GM19463 (cell line): Measurements from ENCODE around the gene ADD2.

Experiments used
- ATAC-seq: cut with Tn5 transposase; IDR thresholded peaks from one replicate; pipeline ENCODE4 v1.9.1; 2021; ENCODE audit warnings: mild to moderate bottlenecking, moderate library complexity; ENCODE audit not compliant: unreplicated experiment

The ADD2 gene

GRCh38 chr2:70789304-70790135 lies 21.5 kb upstream of the ADD2 start:
- ATAC-seq, result no peak

DNA sequence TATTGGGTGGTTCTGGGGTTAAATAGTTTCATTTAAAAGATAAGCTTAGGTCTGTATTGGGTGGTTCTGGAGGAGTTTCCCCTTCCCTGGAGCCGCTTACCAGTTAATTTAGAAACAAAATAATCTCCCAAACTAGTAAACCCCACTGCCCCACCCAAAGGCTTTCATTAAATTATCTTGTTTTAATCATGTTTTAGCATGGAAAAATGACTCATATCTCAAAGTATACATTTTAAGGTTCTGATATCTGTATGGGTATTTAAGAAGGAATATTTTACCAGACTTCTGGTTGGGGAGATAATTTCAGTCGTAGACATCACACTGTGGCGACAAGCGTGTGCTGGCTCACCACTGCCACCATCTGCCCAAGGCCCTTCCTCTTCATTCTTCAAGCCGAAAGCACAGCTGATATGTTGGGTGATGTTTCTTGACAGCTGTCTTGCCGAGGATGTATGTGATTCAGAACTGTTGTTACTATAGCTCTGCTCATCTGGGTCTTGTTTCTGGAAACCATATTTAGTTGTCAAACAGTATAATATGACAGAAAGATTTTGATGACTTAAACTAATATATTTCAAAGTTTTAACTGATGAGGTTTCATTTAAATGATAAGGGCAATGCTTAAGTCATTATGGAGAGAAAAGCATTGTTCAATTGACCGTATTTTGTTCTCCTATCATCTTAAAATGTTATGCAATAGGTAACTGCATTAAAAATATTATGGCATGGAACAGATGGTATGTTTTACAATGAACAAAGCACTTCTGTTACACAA lies 17.3 kb upstream of the ADD2 start:
- ATAC-seq, result peak; percentile 45

- ATAC-seq, result no peak
These were observed 16.3 kb upstream of the ADD2 start for GRCh38 chr2:70784320-70784719.

GRCh38 chr2:70779911-70780545 lies 12.0 kb upstream of the ADD2 start:
- ATAC-seq, result no peak

GRCh38 chr2:70779491-70779890 lies 11.5 kb upstream of the ADD2 start:
- ATAC-seq, result no peak

- no peak for ATAC-seq
These were observed 10.7 kb upstream of the ADD2 start for GRCh38 chr2:70778676-70779075.

DNA sequence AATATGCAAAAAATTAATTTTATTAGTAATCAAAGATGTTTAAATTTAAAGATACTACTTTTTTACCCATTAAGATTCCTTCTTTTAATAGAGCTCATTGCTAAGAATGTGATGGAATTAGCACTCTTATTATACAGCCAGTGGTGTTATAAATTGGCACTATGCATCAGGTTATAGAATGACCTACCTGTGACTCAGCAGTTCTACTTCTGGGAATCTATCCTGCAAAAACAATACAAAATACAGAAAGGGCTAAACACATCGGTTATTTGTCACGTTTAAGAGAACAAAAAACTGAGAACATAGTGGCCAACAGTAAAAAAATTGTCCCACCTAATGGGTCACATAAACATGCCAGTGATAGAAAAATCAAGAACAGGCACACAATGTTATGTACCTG lies 9.4 kb upstream of the ADD2 start:
- no peak for ATAC-seq

- no peak for ATAC-seq
These were observed 8.3 kb upstream of the ADD2 start for GRCh38 chr2:70776266-70776665.

DNA sequence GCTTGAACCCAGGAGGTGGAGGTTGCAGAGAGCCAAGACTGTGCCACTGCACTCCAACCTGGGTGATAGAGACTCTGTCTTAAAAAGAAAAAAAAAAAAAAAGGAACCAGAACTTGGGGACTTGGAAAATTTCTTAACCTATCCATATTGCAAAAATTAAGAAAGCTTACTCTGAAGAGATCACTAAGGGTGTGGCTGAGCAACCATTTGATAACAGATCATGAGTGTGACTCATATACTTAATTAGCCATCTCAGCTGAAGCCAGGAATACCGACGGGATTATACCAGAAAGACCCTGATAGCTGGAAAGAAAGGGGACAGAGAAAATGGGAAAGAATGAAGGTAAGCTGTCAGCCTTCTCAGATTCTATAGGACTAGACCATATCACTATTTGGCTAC lies 7.1 kb upstream of the ADD2 start:
- ATAC-seq, result no peak

- ATAC-seq, result no peak
These were observed 4.6 kb upstream of the ADD2 start for GRCh38 chr2:70772486-70773155.

- peak; percentile 89 for ATAC-seq
These were observed 3.4 kb upstream of the ADD2 start for GRCh38 chr2:70771446-70771845.

DNA sequence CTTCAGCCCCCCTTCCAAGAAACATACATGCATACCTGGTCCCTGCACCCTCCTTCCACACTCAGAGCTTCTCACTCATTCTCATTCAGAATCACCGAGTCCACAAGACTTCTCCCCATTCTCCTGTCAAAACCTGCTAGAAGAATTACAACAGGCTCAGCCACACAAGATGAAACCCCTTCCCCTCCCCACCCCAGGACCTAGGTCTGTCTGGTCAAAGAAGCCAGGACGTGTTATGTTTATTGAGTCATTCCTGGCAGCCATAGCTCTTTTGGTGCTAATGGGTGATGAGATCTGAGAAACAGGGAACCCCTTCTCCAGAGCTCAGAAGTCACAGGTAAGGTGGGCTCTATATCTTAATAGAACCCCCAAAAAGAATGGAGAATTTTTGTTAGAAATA lies 1.4 kb upstream of the ADD2 start:
- ATAC-seq, result no peak

- ATAC-seq, result no peak
These were observed 638 bp upstream of the ADD2 start for GRCh38 chr2:70768590-70769085.

- no peak for ATAC-seq
These were observed 811 bp downstream of the ADD2 start for GRCh38 chr2:70767079-70767698.

DNA sequence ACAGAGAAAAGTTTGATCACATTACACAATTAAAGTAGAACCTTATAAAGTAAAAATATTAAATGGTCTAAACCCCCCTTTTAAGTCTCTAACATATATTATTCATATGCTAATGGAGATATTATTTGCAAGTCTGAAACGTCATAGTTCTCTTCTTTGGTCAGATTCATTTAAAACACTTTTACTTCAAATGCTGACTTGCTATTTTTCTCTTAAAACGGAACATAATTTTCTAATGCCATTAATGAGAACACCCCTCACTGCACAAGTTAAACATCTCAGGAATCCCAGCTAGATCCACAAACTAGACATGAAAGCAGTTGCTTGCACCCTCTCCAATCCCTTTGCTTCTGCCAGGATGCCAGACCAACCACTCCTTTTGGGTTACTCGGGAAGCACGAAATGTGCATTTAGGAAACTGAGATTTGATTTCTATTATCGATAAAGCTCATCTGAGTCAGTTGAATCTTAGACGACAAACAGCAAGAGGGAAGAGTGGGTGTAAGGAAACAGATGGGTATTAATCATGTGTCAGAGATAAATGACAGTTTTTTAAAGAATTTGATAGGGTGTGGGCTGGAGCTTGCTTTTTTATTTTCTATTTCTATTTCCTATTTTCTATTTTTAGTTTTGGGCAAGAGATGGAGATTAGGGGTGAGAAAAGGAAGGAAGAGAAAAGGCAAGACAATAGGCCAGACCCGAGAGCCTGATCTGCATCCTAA lies 1.5 kb downstream of the ADD2 start:
- no peak for ATAC-seq

DNA sequence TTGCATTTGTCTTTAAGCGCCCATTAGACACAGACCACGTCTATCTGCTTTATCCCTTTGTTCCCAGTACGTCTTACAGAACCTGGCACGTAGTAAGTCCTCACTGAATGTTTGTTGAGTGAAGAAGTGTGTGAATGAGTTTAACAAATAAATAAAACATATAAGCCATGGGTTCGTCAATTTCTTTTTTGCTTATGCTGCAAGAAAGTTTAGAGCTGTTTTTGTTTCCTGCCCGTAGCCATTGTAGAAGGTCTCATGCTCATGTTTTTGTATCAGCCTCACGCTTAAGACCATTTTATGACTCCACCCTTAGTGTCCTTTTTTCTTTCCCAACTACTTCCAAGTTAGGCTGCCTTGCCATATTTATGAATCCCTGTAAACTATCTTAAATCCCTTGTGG lies 2.5 kb downstream of the ADD2 start:
- ATAC-seq, result no peak

GRCh38 chr2:70759446-70759845 lies 8.6 kb downstream of the ADD2 start:
- no peak for ATAC-seq

GRCh38 chr2:70757966-70758365 lies 10.0 kb downstream of the ADD2 start:
- ATAC-seq, result no peak

- ATAC-seq, result no peak
These were observed 10.6 kb downstream of the ADD2 start for GRCh38 chr2:70757360-70757759.

GRCh38 chr2:70756128-70756527 lies 11.9 kb downstream of the ADD2 start:
- ATAC-seq, result no peak
